Fibroblast of skin of left quadriceps (primary cell): ENCODE measurements around the gene SP110.
"Not testable (repeated sequence)": the region's sequence is repeated elsewhere in the genome, so short reads cannot be mapped to it uniquely, and the experiment has no call there.

Experiments used
- DNase-seq, 2 experiments: peaks; one replicate each; pipeline ENCODE4 v3.0.0-alpha.2; 2013; ENCODE audit warnings: low read depth in 2 of 2

Gene SP110

GRCh38 chr2:230127195-230127594 lies 92.6 kb downstream of the SP110 start:
- no peak for DNase-seq

GRCh38 chr2:230124757-230125431 lies 94.9 kb downstream of the SP110 start:
- DNase-seq, result no peak

GRCh38 chr2:230124235-230124634 lies 95.5 kb downstream of the SP110 start:
- no peak for DNase-seq

- DNase-seq, result not testable (repeated sequence)
These were observed 99.4 kb downstream of the SP110 start for GRCh38 chr2:230120376-230120775.

- not testable (repeated sequence) for DNase-seq
These were observed 100.0 kb downstream of the SP110 start for GRCh38 chr2:230119827-230120226.
